Skeletal muscle satellite cell (primary cell): ENCODE measurements around the gene TARBP2. TPM values are rescaled to one million over a fixed set of nuclear protein-coding genes. Genes with fewer than 3 reads are reported as not detected.

ENCODE experiments used
- H3K27me3 ChIP-seq: 2 replicates; pipeline ENCODE4 v1.7.0; 2013; ENCODE audit warnings: low read length; ENCODE audit not compliant: control insufficient read depth, insufficient read depth
- H3K36me3 ChIP-seq: 2 replicates; pipeline ENCODE4 v1.7.0; 2013; ENCODE audit warnings: mild to moderate bottlenecking, control low read depth, low read length; ENCODE audit not compliant: insufficient read depth
- H3K4me1 ChIP-seq: 2 replicates; pipeline ENCODE4 v1.7.0; 2013; ENCODE audit warnings: low read length; ENCODE audit not compliant: control insufficient read depth, insufficient read depth
- H3K4me2 ChIP-seq: 2 replicates; pipeline ENCODE4 v1.7.0; 2013; ENCODE audit warnings: mild to moderate bottlenecking, low read length
- H3K4me3 ChIP-seq: 2 replicates; pipeline ENCODE4 v1.7.0; 2013; ENCODE audit warnings: low read length
- H3K9ac ChIP-seq: 2 replicates; pipeline ENCODE4 v1.7.0; 2013; ENCODE audit warnings: mild to moderate bottlenecking, low read depth, low read length, moderate library complexity
- H3K9me3 ChIP-seq: replicated peaks from 2 replicates; pipeline ENCODE4 v1.7.0; 2013; ENCODE audit warnings: mild to moderate bottlenecking, control low read depth, low read length
- small RNA-seq: library from RNA; depleted of rRNA; stranded (forward); fragments of <200 nt; gene quantifications from one replicate; pipeline ENCODE3, GENCODE V24; 2012

The TARBP2 gene

GRCh38 chr12:53552361-53553327, 51.6 kb downstream of the TARBP2 start:
- peaks cover 6% of the 10 kb centered on the region for H3K4me1 ChIP-seq
- H3K9me3 ChIP-seq: no peaks in the 10 kb centered on the region
- H3K36me3 ChIP-seq: peaks cover 35% of the 10 kb centered on the region
- H3K27me3 ChIP-seq: no peaks in the 10 kb centered on the region
- no peak overlapping the region for H3K9ac ChIP-seq
- H3K4me2 ChIP-seq: no peak overlapping the region
- H3K4me3 ChIP-seq: no peak overlapping the region

Small RNA genes within 50 kb of the gene (small RNA-seq; reads per million reads assigned to genes)
- not detected for gene AC023509.3
